Neural progenitor cell (in vitro differentiated cells): ENCODE results near the gene PRRC2C. TPM values are rescaled to one million over a fixed set of nuclear protein-coding genes. Genes with fewer than 3 reads are reported as not detected.
A peak's percentile ranks its signal among the peaks of the same experiment; 100 is the strongest.
"Not testable (repeated sequence)": the region's sequence is repeated elsewhere in the genome, so short reads cannot be mapped to it uniquely, and the experiment has no call there.

Experiments
- DNase-seq: peaks from one replicate; pipeline ENCODE4 v3.0.0-alpha.2; 2016; ENCODE audit warnings: low spot score
- H2AFZ ChIP-seq: fragments of 200-600 bp; sonication (generic); replicated peaks from 2 replicates; pipeline ENCODE4 v1.6.1; 2016; ENCODE audit warnings: antibody characterized with exemption
- H3F3A ChIP-seq: fragments of 200-600 bp; sonication (generic); 2 replicates; pipeline ENCODE4 v1.6.1; 2016; ENCODE audit warnings: antibody characterized with exemption, low read depth
- H3K27ac ChIP-seq: fragments of 200-600 bp; sonication (generic); 2 replicates; pipeline ENCODE4 v1.5.1; 2016; ENCODE audit warnings: mild to moderate bottlenecking
- H3K27me3 ChIP-seq: fragments of 200-600 bp; sonication (generic); 2 replicates; pipeline ENCODE4 v1.6.1; 2016; ENCODE audit warnings: mild to moderate bottlenecking, moderate library complexity
- H3K36me3 ChIP-seq: fragments of 200-600 bp; sonication (generic); 2 replicates; pipeline ENCODE4 v1.5.1; 2016
- H3K4me1 ChIP-seq: fragments of 200-600 bp; sonication (generic); 2 replicates; pipeline ENCODE4 v1.6.1; 2016; ENCODE audit warnings: mixed run types
- H3K4me2 ChIP-seq: fragments of 200-600 bp; sonication (generic); 2 replicates; pipeline ENCODE4 v1.6.1; 2016
- H3K4me3 ChIP-seq: fragments of 200-600 bp; sonication (generic); 2 replicates; pipeline ENCODE4 v1.5.1; 2016
- H3K79me2 ChIP-seq: fragments of 200-600 bp; sonication (generic); 2 replicates; pipeline ENCODE4 v1.6.1; 2016; ENCODE audit warnings: low read depth
- H3K9ac ChIP-seq: fragments of 200-600 bp; sonication (generic); 2 replicates; pipeline ENCODE4 v1.6.1; 2016
- H3K9me3 ChIP-seq: fragments of 200-600 bp; sonication (generic); 2 replicates; pipeline ENCODE4 v1.5.1; 2016; ENCODE audit warnings: low read depth
- H4K20me1 ChIP-seq: fragments of 200-600 bp; sonication (generic); 2 replicates; pipeline ENCODE4 v1.6.1; 2016; ENCODE audit warnings: low read depth
- H3K27ac Mint-ChIP-seq: 3 replicates; pipeline ENCODE4 v1.8.0; 2021; ENCODE audit warnings: mixed read lengths
- H3K27me3 Mint-ChIP-seq: 2 replicates; pipeline ENCODE4 v1.8.0; 2022; ENCODE audit warnings: low read depth, mild to moderate bottlenecking, inconsistent platforms, moderate library complexity, mixed read lengths; ENCODE audit not compliant: insufficient read depth
- H3K36me3 Mint-ChIP-seq: 3 replicates; pipeline ENCODE4 v1.8.0; 2021; ENCODE audit warnings: mixed read lengths
- H3K4me1 Mint-ChIP-seq: 3 replicates; pipeline ENCODE4 v1.8.0; 2021; ENCODE audit warnings: mixed read lengths
- H3K4me3 Mint-ChIP-seq: 3 replicates; pipeline ENCODE4 v1.8.0; 2021; ENCODE audit warnings: mild to moderate bottlenecking, moderate library complexity, mixed read lengths
- H3K9me3 Mint-ChIP-seq: 3 replicates; pipeline ENCODE4 v1.8.0; 2020; ENCODE audit warnings: mixed read lengths
- EZH2 ChIP-seq: fragments of 200-600 bp; sonication (generic); IDR thresholded peaks from 2 replicates; pipeline ENCODE4 v1.6.1; 2017; ENCODE audit warnings: antibody characterized with exemption, mild to moderate bottlenecking, moderate library complexity
- EZH2phosphoT487 ChIP-seq: fragments of 200-600 bp; sonication (generic); IDR thresholded peaks from 2 replicates; pipeline ENCODE4 v1.6.1; 2017; ENCODE audit warnings: antibody characterized with exemption
- total RNA-seq: library from RNA; depleted of rRNA; stranded (reverse); fragments of >200 nt; gene quantifications from 2 replicates; pipeline ENCODE4 v1.2.3, GENCODE V29; 2015; ENCODE audit warnings: low replicate concordance
- TF ChIP-seq, protein P1 (sequence below): fragments of 200-600 bp; sonication (generic); IDR thresholded peaks from 2 replicates; pipeline ENCODE4 v1.5.1; 2017; ENCODE audit warnings: antibody characterized with exemption, mild to moderate bottlenecking

Gene PRRC2C
- 89.9 and 90.9 TPM in 2 replicates for total RNA-seq

DNA sequence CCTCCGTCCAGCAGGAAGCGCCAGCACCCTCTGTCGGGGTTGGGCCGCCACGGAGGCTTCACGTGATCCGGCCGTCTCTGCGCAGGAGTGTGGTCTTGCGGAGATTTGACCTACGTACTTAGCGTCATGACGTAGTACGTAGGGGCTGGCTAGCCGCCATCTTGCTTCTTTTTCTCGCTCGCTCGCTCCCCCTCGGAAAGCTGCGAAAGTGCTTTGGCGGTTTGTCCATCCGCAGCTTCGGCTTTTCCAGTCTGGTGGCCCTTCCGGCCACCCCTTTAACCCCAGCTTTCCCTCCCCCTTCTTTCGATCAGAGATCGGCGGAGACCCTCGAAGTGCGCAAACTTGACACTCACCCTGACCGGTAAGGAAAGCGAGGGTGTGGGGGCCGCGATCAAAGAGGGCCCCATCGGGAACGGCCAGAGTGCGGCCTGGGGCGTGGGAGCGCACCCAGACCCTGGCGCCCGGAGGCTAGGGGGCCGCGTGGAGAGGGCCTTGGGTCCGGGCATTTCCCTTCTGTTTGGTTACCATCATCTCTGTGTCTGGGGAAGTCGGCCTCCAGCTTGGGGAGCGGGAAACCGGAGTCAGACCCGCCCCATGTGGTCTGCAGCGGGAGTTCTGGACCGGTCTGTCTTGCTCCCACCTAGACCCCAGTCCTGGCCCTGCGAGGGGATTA lies at the start of gene PRRC2C:
TSS of gene PRRC2C (plus strand) at position 156 of the 673 bp plus-strand sequence. CDS start 26,559 bp downstream, outside the sequence.
- Histone ChIP-seq H3K4me2 (peak within 1 kb of the TSS; percentile 96), H4K20me1 (peaks cover 47% of the 10 kb centered on the region), H3K27me3 (no peaks in the 10 kb centered on the region), H3K36me3 (peaks cover 4% of the 10 kb centered on the region), H2AFZ (peak within 1 kb of the TSS; percentile 94), H3K4me1 (peaks cover 20% of the 10 kb centered on the region), H3K79me2 (peaks cover 52% of the 10 kb centered on the region), H3K4me3 (peak within 1 kb of the TSS; percentile 74), H3K27ac (peak within 1 kb of the TSS; percentile 96), H3K9me3 (no peaks in the 10 kb centered on the region), H3F3A (peaks cover 11% of the 10 kb centered on the region), H3K9ac (peak within 1 kb of the TSS; percentile 88)
- peaks cover 15% of the 10 kb centered on the region for H3K36me3 Mint-ChIP-seq
- no peaks in the 10 kb centered on the region for H3K9me3 Mint-ChIP-seq
- DNase-seq: peak; percentile 98
- H3K4me1 Mint-ChIP-seq: peaks cover 42% of the 10 kb centered on the region
- H3K4me3 Mint-ChIP-seq: peak within 1 kb of the TSS; percentile 99
- H3K27me3 Mint-ChIP-seq: peaks cover 4% of the 10 kb centered on the region
- TF ChIP-seq EZH2: no peak
- TF ChIP-seq, protein P1, sequence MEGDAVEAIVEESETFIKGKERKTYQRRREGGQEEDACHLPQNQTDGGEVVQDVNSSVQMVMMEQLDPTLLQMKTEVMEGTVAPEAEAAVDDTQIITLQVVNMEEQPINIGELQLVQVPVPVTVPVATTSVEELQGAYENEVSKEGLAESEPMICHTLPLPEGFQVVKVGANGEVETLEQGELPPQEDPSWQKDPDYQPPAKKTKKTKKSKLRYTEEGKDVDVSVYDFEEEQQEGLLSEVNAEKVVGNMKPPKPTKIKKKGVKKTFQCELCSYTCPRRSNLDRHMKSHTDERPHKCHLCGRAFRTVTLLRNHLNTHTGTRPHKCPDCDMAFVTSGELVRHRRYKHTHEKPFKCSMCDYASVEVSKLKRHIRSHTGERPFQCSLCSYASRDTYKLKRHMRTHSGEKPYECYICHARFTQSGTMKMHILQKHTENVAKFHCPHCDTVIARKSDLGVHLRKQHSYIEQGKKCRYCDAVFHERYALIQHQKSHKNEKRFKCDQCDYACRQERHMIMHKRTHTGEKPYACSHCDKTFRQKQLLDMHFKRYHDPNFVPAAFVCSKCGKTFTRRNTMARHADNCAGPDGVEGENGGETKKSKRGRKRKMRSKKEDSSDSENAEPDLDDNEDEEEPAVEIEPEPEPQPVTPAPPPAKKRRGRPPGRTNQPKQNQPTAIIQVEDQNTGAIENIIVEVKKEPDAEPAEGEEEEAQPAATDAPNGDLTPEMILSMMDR: peak; percentile 80
- H3K27ac Mint-ChIP-seq: peak within 1 kb of the TSS; percentile 97

DNA sequence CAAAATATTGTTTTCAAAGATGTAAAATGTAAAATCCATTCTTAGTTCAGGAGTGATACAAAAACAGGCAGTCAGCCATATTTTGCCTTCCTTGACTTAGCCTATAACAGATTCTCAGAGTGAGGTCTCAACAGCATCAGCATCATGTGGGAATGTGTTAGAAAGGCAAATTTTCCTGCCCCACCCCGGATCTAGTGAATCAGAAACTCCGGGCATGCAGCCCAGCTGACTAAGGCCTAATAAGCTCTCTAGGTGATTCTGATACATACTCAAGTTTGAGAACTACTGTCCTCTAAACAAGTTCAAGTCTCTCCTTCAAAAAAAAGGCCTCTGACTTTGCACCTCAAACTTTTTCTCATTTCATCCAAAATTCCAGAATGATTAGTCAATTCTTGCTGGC lies 46.9 kb upstream of the PRRC2C start:
- H3K36me3 ChIP-seq: no peaks in the 10 kb centered on the region
- no peaks in the 10 kb centered on the region for H4K20me1 ChIP-seq
- DNase-seq: no peak
- H3K9me3 Mint-ChIP-seq: no peaks in the 10 kb centered on the region
- H3K27ac Mint-ChIP-seq: no peak overlapping the region
- no peaks in the 10 kb centered on the region for H3K4me1 ChIP-seq
- H3K27me3 ChIP-seq: no peaks in the 10 kb centered on the region
- no peak overlapping the region for H3K4me3 ChIP-seq
- H3K27me3 Mint-ChIP-seq: no peaks in the 10 kb centered on the region
- no peak overlapping the region for H2AFZ ChIP-seq
- H3K27ac ChIP-seq: no peak overlapping the region
- TF ChIP-seq, protein P1: no peak
- TF ChIP-seq EZH2 (no peak), EZH2phosphoT487 (no peak)
- no peak overlapping the region for H3K9ac ChIP-seq
- no peaks in the 10 kb centered on the region for H3K4me1 Mint-ChIP-seq
- H3K4me3 Mint-ChIP-seq: no peak overlapping the region
- no peak overlapping the region for H3K4me2 ChIP-seq
- no peaks in the 10 kb centered on the region for H3F3A ChIP-seq
- H3K79me2 ChIP-seq: no peaks in the 10 kb centered on the region
- H3K36me3 Mint-ChIP-seq: no peaks in the 10 kb centered on the region
- no peaks in the 10 kb centered on the region for H3K9me3 ChIP-seq

DNA sequence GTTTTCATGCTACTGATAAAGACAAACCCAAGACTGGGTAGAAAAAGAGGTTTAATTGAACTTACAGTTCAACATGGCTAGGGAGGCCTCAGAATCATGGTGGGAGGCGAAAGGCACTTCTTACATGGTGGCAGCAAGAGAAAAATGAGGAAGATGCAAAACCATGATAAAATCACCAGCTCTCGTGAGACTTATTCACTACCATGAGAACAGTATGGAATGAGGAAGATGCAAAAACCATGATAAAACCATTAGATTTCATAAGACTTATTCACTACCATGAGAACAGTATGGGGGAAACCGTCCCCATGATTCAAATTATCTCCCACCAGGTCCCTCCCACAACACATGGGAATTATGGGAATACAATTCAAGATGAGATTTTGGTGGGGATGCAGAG lies 45.1 kb upstream of the PRRC2C start:
- H3K4me1 ChIP-seq, H2AFZ ChIP-seq, H3K4me3 ChIP-seq, H3K27me3 Mint-ChIP-seq, H4K20me1 ChIP-seq, H3K79me2 ChIP-seq, H3K36me3 ChIP-seq, H3K9me3 Mint-ChIP-seq, H3K4me2 ChIP-seq, H3F3A ChIP-seq, H3K27ac ChIP-seq, H3K4me3 Mint-ChIP-seq, H3K27ac Mint-ChIP-seq, H3K9ac ChIP-seq, H3K9me3 ChIP-seq, H3K4me1 Mint-ChIP-seq, H3K36me3 Mint-ChIP-seq, DNase-seq, H3K27me3 ChIP-seq: not testable (repeated sequence)

DNA sequence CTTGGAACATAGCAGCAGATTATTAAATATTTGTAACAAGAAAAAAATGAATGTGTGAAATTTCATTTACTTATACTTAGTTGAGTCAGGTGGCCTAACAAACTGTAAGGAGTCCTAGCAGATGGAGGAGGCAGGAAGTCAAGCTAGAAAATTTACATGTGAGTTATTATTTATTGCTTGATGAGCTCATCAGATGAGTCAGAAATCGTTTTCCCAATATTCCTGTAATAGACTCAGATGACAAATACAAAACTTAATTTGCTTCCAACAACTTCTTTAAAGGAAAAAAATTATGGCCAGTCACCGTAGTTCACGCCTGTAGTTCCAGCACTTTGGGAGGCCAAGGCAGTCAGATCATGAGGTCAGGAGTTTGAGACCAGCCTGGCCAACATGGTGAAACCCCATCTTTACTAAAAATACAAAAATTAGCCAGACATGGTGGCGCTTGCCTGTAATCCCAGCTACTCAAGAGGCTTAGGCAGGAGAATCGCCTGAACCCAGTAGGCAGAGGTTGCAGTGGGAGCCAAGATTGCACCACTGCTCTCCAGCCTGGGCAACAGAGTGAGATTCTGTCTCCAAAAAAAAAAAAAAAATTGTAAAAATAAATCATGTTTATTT lies 43.9 kb upstream of the PRRC2C start:
- H3K9ac ChIP-seq, H3K27ac ChIP-seq, H3K79me2 ChIP-seq, H3K27me3 Mint-ChIP-seq, H4K20me1 ChIP-seq, H3K4me2 ChIP-seq, H3K4me3 Mint-ChIP-seq, H3K27ac Mint-ChIP-seq, H3K36me3 Mint-ChIP-seq, H3K27me3 ChIP-seq, H3F3A ChIP-seq, H3K36me3 ChIP-seq, H3K4me3 ChIP-seq, H3K9me3 Mint-ChIP-seq, DNase-seq, H3K9me3 ChIP-seq, H3K4me1 ChIP-seq, H3K4me1 Mint-ChIP-seq, H2AFZ ChIP-seq: not testable (repeated sequence)
